GM21515 (cell line): ENCODE results near the gene CCNY.
A peak's percentile ranks its signal among the peaks of the same experiment; 100 is the strongest.

ENCODE experiments used
- ATAC-seq: cut with Tn5 transposase; IDR thresholded peaks from one replicate; pipeline ENCODE4 v1.9.1; 2021; ENCODE audit not compliant: unreplicated experiment

CCNY gene

DNA sequence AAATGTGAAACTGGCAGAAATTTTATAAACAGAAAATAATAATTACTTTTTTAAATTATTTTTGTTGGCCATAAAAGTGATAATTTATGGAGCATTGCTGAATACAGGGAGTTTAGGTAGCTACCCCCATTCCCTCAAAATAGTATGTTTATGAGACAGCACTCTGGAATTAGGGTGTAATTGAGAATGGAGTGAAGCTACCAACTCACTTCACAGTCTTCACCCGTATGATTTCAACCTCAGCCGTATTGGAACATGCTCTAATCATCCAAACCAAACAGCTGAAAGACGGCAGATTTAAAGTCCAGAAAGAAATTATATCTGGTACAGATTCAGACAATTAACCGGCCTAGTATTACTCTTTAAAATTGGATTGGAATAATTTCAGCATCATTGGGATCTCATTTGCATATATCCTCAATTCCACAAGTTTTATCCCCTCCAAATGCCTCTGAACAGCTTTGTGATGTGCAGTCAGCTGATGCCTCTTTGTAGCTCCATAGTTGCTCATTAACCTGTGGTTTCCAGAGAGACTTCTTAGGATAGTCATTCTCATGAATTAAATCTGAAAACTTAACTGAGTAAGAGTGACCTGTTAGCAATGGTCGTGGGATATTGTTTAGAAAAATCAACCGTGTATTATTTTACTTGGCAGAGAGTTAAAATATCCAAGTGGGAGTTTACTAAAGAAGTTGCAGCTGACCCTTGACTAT is 209.7 kb downstream of the CCNY start:
- ATAC-seq = no peak

DNA sequence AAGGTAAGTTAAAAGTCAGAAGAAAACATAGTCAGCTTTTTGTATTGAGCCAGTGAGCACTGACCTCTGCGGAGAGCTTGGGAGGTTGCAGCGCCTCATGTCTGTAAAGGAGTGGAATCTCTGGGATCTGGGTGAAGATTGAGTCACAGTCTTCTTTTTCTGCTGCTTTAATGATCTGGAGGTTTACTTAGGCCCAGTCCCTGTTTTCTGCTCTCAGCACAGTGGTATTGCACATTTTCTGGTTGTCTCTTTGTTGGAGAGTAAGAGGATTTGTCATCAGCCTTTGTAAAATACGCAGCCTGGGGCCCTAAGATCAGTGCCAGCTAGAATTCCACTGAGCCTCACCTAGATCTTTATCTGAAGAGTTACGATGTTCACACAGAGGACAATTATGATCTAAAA is 210.5 kb downstream of the CCNY start:
- ATAC-seq = no peak

DNA sequence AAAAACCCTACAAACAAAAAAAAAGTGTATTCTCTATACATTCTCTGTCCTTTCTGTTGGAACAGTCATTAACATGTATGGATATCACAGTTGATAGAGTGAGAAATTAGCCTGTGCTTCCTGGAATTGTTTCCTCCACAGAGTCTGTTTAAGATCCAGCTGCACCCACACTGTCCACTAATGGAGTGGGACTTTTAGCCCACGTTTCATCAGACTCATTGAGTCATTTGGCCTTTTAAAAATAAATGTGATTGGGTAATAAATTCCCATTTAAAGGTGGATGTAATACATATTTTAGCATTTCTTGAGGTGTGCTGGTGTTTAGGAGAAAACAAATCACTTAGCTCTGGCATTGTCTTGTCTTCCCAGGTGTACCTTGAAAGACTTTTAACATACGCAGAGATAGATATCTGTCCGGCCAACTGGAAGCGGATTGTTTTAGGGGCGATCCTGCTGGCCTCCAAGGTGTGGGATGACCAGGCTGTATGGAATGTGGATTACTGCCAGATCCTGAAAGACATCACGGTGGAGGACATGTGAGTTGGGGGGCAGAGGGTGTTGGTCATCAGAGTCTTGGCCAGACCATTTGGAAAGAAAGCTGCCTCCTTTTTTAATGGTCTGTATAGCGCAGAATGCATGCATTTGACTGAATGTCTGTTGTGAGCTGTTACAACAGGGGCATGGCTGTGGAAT is 216.5 kb downstream of the CCNY start:
- no peak for ATAC-seq

DNA sequence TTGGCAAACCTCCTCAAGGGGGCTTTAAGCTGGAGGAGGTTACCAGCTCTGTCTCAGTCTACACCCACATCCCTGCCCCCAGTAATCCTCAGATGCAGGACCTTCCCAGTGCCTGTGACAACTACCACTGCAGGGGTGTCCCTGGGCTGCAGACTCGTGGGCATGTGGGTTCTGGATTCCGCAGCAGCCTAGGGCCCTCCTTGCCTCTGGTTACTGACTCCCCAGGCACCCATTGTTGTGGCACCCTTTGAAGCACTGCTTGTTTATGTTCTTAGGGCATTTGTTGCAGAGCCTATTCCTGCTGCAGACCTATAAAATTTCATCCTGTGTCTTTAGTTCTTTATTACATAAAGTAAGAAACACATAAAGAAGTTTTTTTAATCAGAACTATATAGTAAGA is 217.7 kb downstream of the CCNY start:
- no peak for ATAC-seq

DNA sequence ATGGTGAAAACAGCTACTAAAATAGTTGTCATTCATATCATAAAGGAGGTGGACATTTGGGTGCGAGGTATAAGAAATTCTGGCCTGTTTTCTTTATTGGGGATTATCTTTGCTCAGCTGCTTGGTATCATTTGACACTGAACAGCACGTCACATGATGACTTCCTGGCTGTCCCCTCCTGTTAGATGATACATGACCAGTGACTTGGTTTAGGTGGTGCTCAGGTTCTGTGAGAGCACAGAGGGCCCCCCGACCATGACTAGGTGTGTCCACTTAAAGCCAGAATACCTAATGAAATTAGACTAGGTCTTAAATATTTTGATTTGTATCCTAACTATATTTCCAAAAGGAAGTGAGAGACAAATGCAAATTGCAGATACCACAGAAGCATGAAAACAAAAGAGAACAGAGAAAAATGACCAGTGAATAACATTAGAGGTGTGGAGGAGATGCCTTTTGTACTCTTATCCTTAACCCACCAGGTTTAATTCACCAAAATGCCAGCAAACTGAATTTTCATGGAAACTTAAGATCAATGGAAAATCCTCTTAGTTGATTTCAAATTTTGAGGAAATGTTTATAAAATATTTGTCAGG is 218.2 kb downstream of the CCNY start:
- ATAC-seq = no peak

DNA sequence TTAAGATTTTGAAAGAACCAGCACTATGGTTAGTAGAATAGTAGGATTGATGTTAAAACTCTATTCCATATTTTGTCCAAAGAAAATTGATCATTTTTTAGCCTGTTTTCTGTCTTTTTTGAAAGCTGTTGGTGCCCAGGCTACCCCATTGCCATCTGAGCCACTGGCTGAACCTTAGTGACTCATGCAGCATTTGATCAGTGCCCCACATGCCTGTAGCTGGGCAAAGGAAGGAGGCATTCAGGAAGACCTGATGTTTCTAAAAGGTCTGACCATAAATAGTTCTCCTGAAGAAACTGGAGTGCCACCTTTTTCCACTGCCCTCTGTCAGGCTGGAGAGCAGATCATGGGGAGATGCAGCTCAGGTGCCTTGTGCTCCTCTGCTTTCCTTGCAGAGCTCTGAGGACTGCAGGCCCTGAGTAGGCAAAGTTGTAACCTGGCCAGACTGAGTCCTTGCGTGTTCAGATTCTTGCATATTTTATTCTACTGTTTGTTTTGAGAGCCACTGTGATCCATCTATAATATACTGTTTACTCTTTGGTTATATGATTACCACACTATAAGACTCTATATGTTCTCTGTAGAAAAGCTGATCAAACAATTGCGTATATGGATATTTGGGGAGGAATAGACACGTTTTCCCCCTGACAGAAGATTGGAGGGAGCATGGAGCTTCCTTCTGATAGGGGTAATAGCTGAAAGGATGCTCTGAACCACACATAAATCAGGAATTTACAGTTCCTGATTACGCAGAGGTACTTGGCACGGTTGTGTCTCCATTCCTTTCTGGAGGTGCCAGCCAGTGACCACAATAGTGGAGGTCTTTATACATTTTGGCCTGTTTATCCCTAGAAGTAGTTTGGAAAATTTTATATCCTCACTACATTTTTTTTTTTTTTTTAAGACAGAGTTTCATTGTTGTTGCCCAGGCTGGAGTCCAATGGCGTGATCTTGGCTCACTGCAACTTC is 219.9 kb downstream of the CCNY start:
- no peak for ATAC-seq

DNA sequence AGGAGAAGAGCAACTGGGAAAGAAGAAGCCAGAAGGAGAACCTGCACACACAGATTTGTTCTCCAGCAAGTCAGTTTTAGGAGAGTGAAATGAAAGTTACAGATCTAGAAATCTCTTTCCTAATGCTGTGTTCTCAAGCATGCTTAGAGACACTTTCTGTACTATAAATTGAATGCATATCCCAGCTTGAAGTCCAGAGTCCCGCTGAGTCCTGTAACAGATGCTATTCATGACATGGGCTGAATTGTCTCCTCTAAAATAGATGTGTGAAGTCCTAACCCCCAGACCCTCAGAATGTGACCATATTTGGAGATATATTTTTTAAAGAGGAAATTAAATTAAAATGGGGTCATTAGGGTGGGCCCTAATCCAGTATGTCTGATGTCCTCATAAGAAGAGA is 222.0 kb downstream of the CCNY start:
- ATAC-seq = no peak

DNA sequence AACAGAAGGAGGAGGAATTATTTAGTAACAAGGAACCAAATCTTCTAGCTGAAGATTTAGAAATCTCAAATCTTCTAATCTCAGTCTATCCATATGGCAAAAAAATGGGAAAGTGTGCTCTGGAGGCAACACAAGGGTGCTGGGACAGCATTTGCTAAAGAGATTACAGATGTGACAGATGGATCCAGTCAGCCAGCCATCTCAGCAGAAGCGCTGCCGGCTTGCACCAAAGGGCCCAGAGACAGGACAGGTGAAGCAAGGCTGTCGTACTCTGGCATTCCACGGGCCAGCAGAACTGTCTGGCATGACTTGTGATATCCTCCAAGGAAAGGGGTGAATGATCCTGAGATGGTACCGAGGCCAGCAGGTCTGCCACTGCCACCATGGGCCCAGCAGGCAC is 223.1 kb downstream of the CCNY start:
- ATAC-seq = no peak

DNA sequence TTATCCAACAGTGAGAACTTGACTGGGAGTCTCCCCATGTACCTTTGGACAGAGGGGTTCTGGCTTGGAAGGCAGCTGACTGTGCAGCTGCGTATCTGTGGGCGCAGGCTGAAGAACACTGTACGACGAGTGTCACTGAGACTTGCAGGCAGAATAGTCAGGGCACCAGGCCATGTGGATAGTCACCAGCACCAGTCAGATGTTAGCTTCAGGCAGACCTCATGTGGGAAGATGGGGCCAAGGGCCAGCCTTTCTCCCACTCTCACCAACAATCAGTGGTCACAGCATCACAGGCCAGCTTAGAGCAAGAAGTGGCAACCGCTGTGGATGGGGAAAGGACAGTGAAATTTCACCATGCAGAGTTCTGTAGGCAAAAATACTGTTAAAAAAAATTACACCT is 225.4 kb downstream of the CCNY start:
- ATAC-seq = no peak

DNA sequence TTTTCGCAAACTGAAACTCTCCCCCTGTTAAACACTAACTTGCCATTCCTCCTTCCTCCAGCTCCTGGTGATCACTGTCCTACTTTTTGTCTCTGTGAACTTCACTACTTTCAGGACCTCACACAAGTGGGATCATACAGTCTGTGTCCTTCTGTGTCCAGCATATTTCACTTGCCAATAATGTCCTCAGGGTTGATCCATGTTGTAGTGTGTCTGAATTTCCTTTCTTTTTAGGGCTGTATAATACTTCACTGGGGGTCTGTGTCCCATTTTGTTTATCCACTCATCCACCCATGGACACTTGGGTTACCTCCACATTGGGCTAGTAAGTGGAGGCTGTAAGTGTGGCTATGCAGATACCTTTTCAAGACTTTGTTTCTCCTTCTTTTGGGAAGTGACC is 226.1 kb downstream of the CCNY start:
- ATAC-seq = no peak

DNA sequence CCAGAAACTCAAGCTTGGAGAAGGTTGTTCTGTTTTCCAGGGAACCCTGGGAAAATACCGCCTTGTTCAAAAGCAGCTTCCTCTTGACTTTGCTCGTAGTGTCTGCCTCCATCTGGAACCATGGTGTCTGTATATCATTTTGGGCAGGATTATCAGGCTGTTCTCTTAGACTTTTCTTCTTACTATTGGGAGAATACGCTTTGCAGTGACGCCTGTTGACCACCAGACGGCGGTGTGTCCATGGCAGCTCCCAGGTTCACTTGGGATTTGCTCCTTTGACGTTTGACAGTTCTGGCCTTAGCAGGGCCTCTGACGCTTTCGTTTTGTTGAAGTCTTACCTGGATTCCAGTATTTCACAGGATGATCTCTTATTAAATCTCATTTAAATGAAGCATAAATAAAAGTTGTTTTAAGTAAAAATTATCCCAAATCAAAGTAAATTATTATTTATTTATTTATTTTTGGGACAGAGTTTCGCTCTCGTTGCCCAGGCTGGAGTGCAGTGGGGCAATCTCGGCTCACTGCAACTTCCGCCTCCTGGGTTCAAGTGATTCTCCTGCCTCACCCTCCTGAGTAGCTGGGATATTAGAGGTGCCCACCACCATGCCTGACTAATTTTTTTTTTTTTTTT is 227.1 kb downstream of the CCNY start:
- ATAC-seq = peak; percentile 52

DNA sequence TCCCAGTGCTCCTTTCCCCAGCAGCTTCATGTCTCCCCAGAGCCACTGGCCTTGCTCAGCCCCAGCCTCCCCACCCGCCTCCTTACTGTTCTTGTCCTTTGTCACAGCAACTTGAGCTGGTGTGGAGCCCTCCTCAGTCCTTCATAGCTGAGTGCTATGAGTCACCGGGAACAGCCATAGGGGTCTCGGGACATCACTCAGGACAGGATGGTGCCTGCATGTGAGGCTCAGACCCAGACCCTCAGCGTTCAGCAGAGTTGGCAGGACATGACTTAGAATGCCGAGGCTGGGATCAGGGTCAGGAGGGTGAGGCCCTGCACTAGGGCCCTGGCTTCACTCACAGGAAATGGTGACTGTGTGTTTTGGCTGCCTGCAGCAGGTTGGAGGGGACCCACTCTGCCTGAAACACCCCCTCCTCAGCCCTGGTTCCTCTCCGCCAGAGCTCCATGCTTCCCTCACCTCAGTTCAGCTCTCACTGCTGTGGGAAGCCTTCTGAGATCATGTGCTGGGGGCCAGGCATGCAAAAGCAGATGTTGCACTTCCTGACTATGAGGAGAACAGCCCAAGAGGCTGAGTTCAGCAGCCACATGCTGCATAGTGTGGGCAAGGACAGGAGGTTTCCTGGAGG is 228.1 kb downstream of the CCNY start:
- ATAC-seq = peak; percentile 57

DNA sequence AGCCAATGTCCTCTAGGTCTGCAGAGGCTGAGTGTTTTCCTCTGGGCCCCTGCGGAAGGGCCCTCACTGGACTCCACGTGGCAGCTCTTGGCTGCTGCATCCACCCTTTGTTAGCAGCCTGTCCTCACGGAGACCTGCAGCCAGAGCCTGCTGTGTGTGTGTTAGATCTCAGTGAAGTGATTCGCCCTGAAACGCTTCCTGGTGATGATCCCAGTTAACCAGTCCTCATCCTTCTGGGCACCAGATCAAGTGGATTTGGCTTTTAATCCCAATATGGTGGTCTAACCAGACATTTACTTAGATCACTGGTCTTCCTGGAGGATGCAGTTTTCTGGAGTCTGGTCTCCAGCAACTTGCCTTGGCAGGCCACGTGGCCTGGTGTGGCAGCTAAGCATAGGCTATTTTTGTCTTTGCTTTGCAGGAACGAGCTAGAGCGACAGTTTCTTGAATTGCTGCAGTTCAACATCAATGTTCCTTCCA is 229.3 kb downstream of the CCNY start:
- ATAC-seq = no peak

DNA sequence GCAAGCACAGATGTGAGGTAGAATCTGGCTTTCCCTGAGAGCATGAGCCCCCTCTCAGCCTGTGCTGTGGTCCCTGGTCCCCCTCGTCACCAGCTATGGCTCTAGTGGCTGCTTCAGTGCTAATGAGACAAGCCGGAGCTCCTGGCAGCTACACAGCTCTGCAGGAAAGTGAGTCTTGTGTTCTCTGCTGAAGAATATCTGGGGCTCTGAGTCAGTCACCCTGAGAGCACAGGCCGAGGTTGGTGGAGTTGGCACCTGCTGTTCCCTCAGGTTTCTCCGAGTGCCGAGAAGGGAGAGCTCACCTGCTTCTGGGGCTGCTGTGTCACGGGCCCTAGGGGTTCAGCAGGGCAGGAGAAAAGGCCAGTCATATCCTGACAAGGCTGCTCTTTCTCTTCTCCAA is 231.6 kb downstream of the CCNY start:
- no peak for ATAC-seq

DNA sequence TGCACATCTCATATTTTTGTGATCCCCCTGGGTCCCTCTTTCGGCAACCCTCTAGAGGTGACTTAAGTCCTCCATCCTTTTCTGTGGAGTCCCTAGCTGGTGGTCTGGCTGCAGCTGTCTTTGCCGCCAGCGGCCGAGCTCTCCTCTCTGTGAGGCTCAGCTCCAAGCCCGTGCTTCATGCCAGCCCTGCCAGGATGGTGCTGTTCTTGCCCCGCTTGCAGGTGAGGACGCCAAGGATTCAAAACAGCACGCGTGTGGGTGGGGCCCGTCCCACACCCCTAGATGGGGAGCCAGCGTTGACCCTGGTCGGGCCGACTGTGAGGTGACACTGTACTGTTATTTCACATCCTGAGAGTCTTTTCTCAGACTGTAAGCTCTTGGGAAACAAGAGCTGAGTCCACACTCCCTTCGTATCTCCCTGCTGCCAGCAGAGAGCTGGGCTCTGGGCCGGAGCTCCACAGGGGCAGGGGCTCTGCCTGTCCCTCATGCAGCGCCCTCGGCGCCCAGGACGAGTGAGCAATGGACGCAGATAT is 232.2 kb downstream of the CCNY start:
- ATAC-seq = no peak

DNA sequence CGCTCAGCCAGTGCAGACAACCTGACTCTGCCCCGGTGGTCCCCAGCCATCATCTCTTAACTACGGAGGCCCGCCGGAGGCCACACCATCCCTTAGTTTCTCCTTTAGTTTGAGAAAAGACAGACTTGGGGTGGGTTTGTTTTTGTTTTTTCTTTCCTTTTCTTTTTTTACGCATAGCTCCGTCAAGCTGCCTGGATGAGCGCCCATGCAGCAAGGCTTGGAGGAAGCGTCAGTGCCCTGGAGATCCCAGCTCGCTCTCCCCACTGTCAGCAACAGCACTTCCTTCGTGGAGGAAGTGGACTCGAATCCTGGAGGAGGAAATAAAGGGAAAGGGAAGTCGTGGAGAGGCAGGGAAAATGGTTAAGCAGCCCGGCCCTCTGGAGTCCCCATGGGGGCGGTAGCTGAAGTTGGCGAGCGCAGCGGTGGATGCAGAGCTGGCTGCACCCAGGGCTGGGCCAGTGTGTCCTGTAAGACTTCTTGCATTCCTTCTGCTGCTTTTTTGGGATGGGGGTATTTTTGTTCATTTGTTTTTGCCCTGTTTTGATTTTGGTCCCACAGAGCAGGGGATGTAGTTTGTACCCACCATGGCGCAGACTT is 232.9 kb downstream of the CCNY start:
- no peak for ATAC-seq

DNA sequence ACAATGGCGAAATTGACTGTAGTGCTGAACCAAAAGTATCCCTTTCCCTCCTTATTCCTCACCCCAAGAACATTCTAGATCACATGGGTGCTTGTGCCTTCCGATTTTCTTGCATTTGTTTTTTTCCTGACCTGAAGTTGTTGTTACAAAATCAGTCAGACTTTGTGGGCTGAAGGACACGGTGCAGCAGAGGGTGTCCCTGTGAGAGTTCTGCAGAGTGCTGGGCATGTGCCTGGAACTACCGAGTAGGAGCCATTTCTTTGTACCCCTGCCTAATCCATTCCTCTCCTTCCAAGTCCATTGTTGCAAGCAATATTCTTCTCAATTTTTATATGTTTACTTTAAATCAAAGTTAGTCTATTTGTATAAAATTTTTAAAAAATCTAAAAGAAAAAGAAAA is 233.5 kb downstream of the CCNY start:
- ATAC-seq = no peak

DNA sequence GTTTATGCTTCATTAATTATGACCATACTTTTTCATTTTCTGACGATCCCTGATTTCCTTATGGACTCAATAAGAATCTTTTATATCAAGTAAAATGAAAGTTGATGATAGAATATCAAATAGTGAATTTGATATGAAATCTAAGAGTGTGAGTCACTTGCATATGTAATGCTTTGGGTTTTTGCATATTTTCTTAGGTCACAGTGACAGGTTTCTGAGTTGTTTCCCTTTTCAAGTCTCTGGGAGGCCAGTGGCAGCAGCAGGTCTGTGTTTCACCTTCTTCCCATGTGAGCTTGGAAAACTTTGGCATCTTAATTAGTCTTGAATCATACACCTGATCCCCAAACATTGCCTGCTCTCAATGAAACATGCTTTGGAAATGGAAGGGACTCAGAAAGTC is 234.1 kb downstream of the CCNY start:
- no peak for ATAC-seq

DNA sequence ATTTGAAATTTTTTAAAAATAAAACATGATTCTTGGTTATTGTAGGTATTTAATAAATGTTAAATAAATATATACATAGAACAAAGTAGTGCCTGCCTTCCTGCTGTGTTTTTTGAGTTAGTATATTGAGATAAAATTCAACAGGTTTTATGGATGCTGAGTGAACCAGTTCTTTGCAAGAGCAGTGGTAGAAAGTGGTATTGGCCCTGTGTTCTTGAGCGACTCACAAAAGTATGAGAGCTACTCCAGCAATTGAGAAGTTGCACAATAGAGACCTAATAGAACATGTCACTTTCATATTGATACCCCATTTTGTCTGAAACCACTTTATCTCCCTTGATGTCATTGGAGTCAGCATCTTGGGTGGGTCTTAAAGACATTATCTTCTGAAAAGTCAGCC is 236.3 kb downstream of the CCNY start:
- ATAC-seq = no peak

DNA sequence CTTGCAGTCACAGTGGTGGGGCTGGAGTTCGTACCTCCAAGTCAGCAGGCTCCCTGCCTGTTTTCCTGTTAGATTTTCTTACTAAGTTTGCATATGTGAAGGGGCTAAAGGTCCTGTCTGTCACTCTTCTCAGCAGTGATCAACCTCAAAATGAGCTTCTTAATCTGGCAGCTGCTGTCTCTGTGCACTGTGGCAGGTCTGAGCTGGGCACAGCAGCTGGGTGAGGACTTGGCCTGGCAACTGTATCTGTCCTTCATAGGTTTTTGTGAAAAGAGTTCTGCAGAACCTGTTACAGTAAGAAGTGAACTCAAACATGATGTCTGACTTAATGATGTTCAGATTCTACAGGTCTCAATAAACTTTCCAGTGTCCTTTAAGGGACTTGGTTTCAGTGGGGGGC is 237.5 kb downstream of the CCNY start:
- ATAC-seq = no peak
